Muscle of leg (tissue), 11 donors: ENCODE measurements around the gene SLC13A3. TPM values are rescaled to one million over a fixed set of nuclear protein-coding genes. Genes with fewer than 3 reads are reported as not detected.
A peak's percentile ranks its signal among the peaks of the same experiment; 100 is the strongest.

Experiments
- DNase-seq: peaks from one replicate; pipeline ENCODE4 v3.0.0; 2013
- H3K27ac ChIP-seq: one replicate; pipeline ENCODE4 v1.5.1; 2013; ENCODE audit warnings: mild to moderate bottlenecking, low read length, control low read depth
- H3K27me3 ChIP-seq: one replicate; pipeline ENCODE4 v1.6.1; 2013; ENCODE audit warnings: low read length; ENCODE audit not compliant: control insufficient read depth, insufficient read depth
- H3K36me3 ChIP-seq: one replicate; pipeline ENCODE4 v1.6.1; 2013; ENCODE audit warnings: low read length; ENCODE audit not compliant: control insufficient read depth, insufficient read depth
- H3K4me1 ChIP-seq: one replicate; pipeline ENCODE4 v1.6.1; 2013; ENCODE audit warnings: low read length; ENCODE audit not compliant: control insufficient read depth, insufficient read depth
- H3K4me3 ChIP-seq: one replicate; pipeline ENCODE4 v1.5.1; 2013; ENCODE audit warnings: low read length, control low read depth
- H3K9me3 ChIP-seq: replicated peaks from 2 replicates; pipeline ENCODE4 v1.6.1; 2013; ENCODE audit warnings: low read depth, low read length; ENCODE audit not compliant: control insufficient read depth
- WGBS: methylation state at CpG from one replicate; pipeline ENCODE4 v1.1.5; 2013; ENCODE audit warnings: missing lambda C conversion rate; ENCODE audit not compliant: insufficient coverage; 5-methylcytosine and 5-hydroxymethylcytosine counted together
- polyA plus RNA-seq, 8 donors: library from polyadenylated mRNA; unstranded; fragments of 120-200 nt; gene quantifications; one replicate each; pipeline versions ENCODE4 v1.2.1 to v1.2.3, GENCODE V29; 2013; ENCODE audit warnings: inconsistent platforms in 1 of 8, low replicate concordance in 1 of 8; ENCODE audit not compliant: insufficient read length in 8 of 8, insufficient read depth in 1 of 8
- total RNA-seq: library from RNA; stranded (reverse); fragments of 120-200 nt; gene quantifications from one replicate; pipeline ENCODE4 v1.2.4, GENCODE V29; 2013

SLC13A3 gene
- total and polyA plus RNA-seq, 9 donors, result 2.3 to 4.2 (median 3.1) TPM

- Histone ChIP-seq H3K36me3 (no peaks in the 10 kb centered on the region), H3K4me1 (peaks cover 7% of the 10 kb centered on the region), H3K4me3 (no peak overlapping the region), H3K27me3 (peaks cover 4% of the 10 kb centered on the region), H3K9me3 (no peaks in the 10 kb centered on the region), H3K27ac (no peak overlapping the region)
- WGBS, result 90% methylated on average over 2 of the region's 4 CpGs
- DNase-seq, result no peak
These were observed 14.7 kb downstream of the SLC13A3 start for GRCh38 chr20:46636514-46636913.

DNA sequence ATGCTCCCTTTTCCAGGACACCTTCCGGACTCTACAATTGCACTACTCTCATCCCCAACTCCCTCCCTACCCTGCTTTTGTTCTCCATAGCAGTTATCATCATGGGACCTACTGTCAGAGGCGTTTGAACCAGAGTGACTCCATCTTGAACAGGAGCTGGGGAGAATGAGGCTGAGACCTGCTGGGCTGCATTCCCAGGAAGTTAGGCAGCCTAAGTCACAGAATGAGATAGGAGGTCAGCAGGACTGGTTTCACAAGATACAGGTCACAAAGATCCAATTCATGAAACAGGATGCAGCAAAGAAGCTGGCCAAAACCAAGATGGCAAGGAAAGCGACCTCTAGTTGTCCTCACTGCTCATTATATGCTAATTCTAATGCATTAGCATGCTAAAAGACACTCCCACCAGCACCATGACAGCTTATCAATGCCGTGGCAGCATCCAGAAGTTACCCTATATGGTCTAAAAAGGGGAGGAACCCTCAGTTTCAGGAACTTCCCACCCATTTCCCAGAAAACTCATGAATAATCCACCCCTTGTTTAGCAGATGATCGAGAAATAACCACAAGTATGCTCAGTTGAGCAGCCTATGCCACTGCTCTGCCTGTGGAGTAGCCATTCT lies 15.6 kb downstream of the SLC13A3 start:
- H3K9me3 ChIP-seq, result no peaks in the 10 kb centered on the region
- no peaks in the 10 kb centered on the region for H3K36me3 ChIP-seq
- no peak overlapping the region for H3K4me3 ChIP-seq
- peaks cover 10% of the 10 kb centered on the region for H3K4me1 ChIP-seq
- DNase-seq, result no peak
- WGBS, result 82% methylated on average over 1 of the region's 5 CpGs
- no peak overlapping the region for H3K27ac ChIP-seq
- peaks cover 4% of the 10 kb centered on the region for H3K27me3 ChIP-seq

GRCh38 chr20:46634528-46634927 lies 16.7 kb downstream of the SLC13A3 start:
- peaks cover 2% of the 10 kb centered on the region for H3K9me3 ChIP-seq
- no peak overlapping the region for H3K27ac ChIP-seq
- H3K36me3 ChIP-seq, result no peaks in the 10 kb centered on the region
- peaks cover 4% of the 10 kb centered on the region for H3K27me3 ChIP-seq
- WGBS, result 81% methylated on average over 4 of the region's 6 CpGs
- no peak overlapping the region for H3K4me3 ChIP-seq
- H3K4me1 ChIP-seq, result peaks cover 10% of the 10 kb centered on the region
- no peak for DNase-seq

DNA sequence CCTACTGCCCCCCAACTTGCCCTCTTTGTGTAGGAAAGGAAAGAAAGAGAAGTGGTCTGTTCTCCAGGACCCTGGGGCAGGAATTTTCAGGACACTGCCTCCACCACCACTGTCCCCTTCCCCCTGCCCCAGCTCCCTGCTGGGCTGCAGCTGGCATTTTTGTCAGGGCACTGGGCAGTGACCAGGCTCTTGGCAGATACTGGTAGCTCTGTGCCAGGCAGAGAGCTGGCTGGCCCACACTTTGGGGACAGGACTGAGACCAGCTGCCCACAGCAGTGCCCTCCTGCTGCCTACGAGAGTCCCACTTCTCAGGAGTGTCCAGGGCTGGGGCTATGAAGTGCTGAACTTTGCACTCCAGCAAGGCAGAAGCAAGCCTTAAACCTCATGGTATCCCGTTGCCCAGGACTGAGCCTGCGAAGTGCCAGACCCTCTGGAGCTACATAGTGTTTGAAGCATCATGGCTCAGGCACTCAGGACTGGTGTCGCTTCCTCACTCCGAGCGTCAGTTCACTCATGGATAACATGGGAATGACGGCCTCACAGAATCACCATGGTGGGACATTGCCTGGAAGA lies 19.3 kb downstream of the SLC13A3 start:
- peak; percentile 41 for DNase-seq
- Histone ChIP-seq H3K36me3 (no peaks in the 10 kb centered on the region), H3K27ac (peak overlapping the region; percentile 13), H3K9me3 (peaks cover 5% of the 10 kb centered on the region), H3K27me3 (peaks cover 4% of the 10 kb centered on the region), H3K4me1 (peaks cover 10% of the 10 kb centered on the region), H3K4me3 (no peak overlapping the region)
- WGBS, result 64% methylated on average over 7 of the region's 7 CpGs

DNA sequence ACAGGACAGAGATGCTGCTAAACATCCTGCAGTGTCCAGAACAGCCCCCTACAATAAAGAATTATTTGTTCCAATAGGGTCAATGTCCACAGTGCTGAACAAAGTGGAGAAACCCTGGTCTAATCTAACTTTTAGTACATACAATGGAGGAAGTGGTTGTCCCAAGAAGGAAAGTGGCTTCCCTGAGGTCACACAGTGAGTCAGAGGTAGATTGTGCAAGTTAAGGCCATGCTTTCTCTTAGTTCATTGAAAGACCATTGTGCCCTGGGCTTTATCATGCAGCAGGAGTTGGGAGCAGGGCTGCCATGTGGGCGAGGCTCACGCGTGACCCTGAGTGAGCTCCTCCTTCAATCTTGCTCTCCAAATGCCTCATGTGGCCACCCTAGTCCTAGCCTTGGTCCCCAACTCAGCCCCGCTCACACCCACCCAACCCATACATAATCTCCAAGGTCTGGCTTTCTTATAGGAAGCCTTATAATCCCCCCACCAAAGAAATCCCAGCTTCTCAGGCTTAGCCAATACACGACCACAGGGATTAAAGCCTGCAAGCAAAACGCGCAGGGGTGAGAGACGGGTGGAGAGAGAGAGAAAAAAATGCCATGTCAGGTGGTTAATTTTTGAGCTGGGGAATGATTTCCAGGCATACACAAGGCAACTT lies 19.9 kb downstream of the SLC13A3 start:
- peaks cover 5% of the 10 kb centered on the region for H3K9me3 ChIP-seq
- 69% methylated on average over 4 of the region's 8 CpGs for WGBS
- no peak for DNase-seq
- peaks cover 10% of the 10 kb centered on the region for H3K4me1 ChIP-seq
- peak overlapping the region; percentile 1 for H3K27ac ChIP-seq
- H3K36me3 ChIP-seq, result no peaks in the 10 kb centered on the region
- peaks cover 4% of the 10 kb centered on the region for H3K27me3 ChIP-seq
- H3K4me3 ChIP-seq, result no peak overlapping the region

GRCh38 chr20:46630306-46630705 lies 21.0 kb downstream of the SLC13A3 start:
- H3K4me1 ChIP-seq, result peaks cover 10% of the 10 kb centered on the region
- DNase-seq, result no peak
- WGBS, result 85% methylated on average over 4 of the region's 5 CpGs
- H3K27me3 ChIP-seq, result peaks cover 4% of the 10 kb centered on the region
- H3K9me3 ChIP-seq, result peaks cover 5% of the 10 kb centered on the region
- no peaks in the 10 kb centered on the region for H3K36me3 ChIP-seq
- no peak overlapping the region for H3K27ac ChIP-seq
- H3K4me3 ChIP-seq, result no peak overlapping the region

GRCh38 chr20:46629341-46629740 lies 21.9 kb downstream of the SLC13A3 start:
- no peak for DNase-seq
- peaks cover 10% of the 10 kb centered on the region for H3K4me1 ChIP-seq
- no peak overlapping the region for H3K4me3 ChIP-seq
- H3K36me3 ChIP-seq, result no peaks in the 10 kb centered on the region
- peaks cover 11% of the 10 kb centered on the region for H3K9me3 ChIP-seq
- H3K27ac ChIP-seq, result no peak overlapping the region
- H3K27me3 ChIP-seq, result peaks cover 4% of the 10 kb centered on the region

DNA sequence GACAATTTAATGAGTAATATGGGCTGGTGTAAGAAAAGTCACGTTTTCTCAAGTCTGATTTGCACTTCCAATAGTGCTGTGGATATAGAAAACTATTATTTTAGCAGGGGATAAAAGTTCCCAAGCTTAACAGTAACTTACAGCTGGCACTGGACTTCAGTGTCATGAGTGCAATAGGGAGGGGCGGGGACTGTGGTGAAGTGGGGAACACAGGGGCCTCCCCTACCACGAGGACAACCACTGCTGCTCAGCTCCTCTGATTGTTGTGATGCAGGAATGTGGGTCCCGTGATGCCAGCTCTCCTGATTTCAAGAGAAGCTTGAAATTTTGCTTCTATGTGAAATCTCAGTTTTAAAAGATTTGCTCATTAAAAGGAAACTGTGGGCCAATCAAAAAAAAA lies 24.0 kb downstream of the SLC13A3 start:
- Histone ChIP-seq H3K4me1 (peaks cover 9% of the 10 kb centered on the region), H3K4me3 (no peak overlapping the region), H3K27me3 (no peaks in the 10 kb centered on the region), H3K27ac (no peak overlapping the region), H3K36me3 (no peaks in the 10 kb centered on the region), H3K9me3 (peaks cover 15% of the 10 kb centered on the region)
- no peak for DNase-seq
- WGBS, result 80% methylated on average over 1 of the region's 4 CpGs

DNA sequence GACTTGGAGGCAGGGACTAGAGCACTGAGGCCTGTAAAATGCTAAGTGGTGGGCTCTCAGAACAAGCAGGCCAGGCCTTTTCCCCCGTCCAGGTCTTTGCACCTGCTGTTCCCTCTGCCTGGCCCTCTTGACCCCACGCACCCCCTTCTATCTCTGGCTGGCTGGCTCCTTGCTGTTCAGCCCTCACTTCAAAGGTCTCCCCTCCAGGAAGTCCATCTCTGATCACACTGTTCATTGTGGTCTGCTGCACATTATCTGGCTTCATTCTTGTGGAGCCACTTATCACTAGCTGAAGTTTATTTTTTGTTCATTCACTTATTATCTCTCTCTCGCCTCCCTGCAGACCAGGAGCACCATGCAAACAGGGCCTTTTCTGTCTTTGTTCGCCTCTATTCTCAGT lies 24.5 kb downstream of the SLC13A3 start:
- DNase-seq, result no peak
- H3K36me3 ChIP-seq, result no peaks in the 10 kb centered on the region
- H3K9me3 ChIP-seq, result peaks cover 15% of the 10 kb centered on the region
- H3K4me3 ChIP-seq, result no peak overlapping the region
- H3K27ac ChIP-seq, result no peak overlapping the region
- H3K27me3 ChIP-seq, result no peaks in the 10 kb centered on the region
- 91% methylated on average over 1 of the region's 4 CpGs for WGBS
- peaks cover 4% of the 10 kb centered on the region for H3K4me1 ChIP-seq

DNA sequence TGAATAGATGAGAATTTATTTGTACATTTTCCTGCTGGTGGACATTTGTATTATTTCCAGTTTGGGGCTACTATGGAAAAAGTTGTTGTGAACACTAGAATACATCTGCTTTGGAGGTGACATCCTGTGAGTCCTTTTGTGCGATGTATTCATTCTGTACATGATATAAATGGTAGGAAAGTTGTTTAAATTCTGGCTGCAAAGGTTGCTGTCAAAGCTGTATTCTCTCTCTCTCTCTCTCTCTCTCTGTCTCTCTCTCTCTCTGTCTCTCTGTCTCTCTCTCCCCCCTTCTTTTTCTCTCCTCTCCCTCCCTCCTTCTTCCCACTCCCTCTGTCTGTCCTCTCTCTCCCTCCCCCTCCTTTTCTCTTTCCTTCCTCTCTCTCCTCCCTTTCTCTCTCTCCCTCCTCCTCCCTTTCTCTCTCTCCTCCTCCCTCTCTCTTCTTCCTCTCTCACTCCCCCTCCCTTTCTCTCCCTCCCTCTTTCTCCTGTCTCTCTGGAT lies 25.3 kb downstream of the SLC13A3 start:
- no CpG with 5 or more reads among the region's 1 CpG for WGBS
- Histone ChIP-seq H3K4me1 (no peaks in the 10 kb centered on the region), H3K4me3 (no peak overlapping the region), H3K27ac (no peak overlapping the region), H3K27me3 (no peaks in the 10 kb centered on the region), H3K9me3 (peaks cover 15% of the 10 kb centered on the region), H3K36me3 (no peaks in the 10 kb centered on the region)
- DNase-seq, result no peak
